ENCODE results near the gene SERGEF. TPM values are rescaled to one million over a fixed set of nuclear protein-coding genes. Genes with fewer than 3 reads are reported as not detected.

The SERGEF gene
- total RNA-seq, 1 donor from 2014 or later = 18.4 TPM

GRCh38 chr11:17781221-17781620 lies 231.6 kb downstream of the SERGEF start:
- no peak for DNase-seq

- DNase-seq = no peak
Observed at GRCh38 chr11:17780668-17781067, 232.2 kb downstream of the SERGEF start.

DNA sequence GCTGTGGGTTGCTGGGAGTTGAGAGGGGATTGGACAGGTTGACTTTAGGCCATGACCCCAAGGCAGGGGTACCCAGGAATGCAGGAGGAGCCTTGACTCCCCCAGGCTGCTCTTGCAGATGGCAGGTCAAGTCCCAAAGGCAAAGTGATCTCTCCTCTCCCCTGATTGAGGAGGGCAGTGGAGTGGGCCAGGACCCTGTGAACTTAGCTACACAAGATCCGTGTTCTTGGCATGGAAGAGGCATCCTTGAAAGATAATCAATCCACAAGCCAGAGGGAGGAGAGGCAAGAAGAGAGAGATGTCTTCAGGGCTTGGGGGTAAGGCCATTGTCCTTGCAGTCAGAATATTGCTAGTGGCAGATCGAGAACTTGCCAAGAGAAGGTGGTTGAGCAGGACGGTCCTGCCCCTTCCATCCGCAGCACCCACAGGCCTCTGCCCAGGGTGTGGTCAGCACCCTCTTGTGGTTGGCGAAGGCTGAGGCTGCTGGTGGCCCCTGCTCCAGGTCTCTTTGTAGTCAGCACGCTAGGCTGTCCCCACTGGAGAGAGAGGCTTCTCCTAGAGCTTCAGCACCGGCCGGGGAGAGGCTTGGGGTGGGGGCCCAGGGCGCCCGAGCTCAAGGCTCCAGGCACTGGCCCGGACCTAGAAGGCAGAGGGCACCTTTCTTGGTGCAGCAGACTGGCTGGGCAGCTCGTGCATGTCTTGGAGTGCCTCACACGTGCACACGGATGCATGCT lies 232.8 kb downstream of the SERGEF start:
- DNase-seq = no peak

- no peak for DNase-seq
Observed at GRCh38 chr11:17778956-17779860, 233.6 kb downstream of the SERGEF start.

DNA sequence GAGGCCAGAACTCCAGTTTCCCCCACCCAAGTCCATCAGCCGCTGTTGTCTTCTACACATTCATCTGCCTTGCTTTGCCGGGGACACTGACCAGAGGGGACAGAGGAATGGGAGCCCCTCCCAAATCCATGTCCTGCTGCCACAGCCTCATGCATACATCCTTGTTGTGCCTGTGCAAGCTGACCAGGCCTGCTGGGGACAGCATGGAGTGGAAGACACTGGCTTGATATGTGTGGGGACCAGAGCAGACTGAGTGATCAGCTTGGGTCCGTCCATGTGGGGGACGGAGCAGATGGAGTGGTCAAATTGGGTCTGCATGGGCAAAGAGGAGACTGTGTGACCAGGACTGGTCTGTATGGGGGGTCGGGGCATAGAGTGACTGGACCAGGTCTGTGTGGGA lies 234.5 kb downstream of the SERGEF start:
- DNase-seq = no peak

- DNase-seq = no peak
Observed at GRCh38 chr11:17777738-17778091, 235.1 kb downstream of the SERGEF start.

GRCh38 chr11:17777086-17777737 lies 235.6 kb downstream of the SERGEF start:
- no peak for DNase-seq

DNA sequence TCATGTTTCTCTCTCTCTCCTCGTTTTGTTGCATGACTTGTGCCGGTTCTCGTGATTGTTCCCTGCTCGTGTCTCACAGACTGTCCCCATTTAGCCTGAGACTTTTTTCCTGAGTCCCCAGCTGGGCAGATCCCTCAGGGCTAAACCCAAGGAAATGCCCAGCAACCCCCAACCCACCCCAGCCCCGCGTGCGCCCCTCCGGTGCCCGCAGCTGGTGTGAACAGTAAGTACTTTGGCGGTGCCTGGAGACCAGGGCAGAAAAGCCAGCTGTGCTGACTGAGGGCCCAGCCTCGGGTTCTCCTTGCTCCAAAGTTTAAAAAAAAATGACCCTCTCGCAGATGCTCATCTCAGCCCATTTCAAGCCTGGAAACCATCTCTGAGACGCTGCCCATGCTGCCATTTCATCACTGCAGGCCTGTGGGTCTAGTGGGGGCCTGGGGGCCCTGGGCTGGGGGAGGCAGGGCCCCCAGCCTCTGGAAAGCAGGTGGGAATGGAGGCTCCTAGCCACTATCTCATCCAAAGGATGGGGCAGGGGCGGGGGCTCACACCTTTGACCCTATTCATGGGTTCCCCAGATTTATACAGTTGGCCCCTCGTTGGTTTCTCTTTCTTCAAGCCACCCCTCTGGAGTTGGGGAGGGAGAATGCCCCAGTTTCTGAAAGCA lies 236.5 kb downstream of the SERGEF start:
- no peak for DNase-seq

DNA sequence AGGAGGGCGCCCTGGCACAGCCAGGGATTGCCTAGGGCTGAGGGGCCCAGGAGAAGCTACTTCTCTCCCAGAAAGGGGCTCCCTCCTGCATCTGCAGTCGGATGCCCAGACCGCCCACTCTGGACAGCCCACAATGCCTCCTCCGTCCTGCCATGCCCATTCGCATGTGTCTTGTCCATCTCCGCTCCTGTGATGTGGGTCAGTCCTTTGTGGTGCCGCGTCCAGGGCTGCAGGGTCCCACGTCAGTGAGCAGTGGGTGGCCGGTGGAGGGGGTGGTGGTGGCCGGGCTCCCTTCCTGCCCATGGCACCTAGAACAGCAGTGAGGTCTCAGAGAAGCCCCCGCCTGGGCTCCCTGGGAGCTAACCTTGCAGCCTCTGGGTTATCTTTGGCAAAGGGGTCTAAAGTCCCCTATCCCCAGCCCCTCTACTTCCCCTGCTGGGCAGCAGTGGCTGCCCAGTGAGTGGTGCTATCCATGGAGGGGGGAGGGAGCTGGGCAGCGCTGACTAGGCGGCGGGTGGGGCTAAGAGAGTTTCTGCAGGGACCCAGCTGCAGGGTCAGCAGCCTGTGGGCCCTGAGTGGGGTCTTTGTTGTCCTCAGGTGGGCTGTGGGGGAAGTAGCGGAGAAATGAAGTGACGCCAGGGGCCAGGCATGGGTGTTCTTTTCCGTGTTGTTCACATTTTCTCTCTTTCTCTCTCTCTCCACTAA lies 237.2 kb downstream of the SERGEF start:
- no peak for DNase-seq

DNA sequence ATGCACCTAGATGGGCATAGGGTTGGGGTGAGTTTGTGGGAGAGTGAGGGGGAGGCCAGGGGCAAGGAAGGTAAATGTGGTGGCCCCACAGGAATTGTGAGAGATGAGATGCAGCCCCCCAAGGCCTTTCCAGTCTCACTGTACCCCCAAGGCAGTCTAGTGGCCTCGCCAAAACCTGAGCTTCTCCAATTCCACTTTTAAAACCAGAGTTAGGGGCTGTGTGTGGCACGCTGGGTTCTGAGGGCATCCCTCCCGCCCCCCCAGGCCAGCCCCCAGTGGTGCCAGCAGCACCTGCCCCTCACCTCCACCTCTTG lies 237.9 kb downstream of the SERGEF start:
- no peak for DNase-seq

- DNase-seq = no peak
Observed at GRCh38 chr11:17774232-17775034, 238.4 kb downstream of the SERGEF start.

DNA sequence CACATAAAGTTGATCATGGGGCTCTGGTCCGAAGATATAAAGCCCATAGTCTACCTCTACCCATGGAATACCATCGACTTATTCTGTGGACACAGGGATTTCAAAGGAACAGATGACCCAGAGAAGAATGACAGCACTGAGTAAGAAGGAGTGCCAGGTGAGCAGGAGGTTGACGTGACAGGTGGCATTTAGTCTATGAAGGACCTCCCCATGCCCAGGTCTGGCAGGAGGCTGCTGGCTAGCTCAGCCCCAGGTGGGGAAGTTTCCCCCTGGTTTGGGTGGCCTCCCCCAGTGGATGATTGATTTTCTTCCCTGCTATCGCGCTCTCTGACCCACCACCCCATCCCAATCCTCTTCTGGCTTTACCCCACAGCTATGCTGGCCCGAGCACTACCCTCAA lies 239.2 kb downstream of the SERGEF start:
- DNase-seq = no peak

DNA sequence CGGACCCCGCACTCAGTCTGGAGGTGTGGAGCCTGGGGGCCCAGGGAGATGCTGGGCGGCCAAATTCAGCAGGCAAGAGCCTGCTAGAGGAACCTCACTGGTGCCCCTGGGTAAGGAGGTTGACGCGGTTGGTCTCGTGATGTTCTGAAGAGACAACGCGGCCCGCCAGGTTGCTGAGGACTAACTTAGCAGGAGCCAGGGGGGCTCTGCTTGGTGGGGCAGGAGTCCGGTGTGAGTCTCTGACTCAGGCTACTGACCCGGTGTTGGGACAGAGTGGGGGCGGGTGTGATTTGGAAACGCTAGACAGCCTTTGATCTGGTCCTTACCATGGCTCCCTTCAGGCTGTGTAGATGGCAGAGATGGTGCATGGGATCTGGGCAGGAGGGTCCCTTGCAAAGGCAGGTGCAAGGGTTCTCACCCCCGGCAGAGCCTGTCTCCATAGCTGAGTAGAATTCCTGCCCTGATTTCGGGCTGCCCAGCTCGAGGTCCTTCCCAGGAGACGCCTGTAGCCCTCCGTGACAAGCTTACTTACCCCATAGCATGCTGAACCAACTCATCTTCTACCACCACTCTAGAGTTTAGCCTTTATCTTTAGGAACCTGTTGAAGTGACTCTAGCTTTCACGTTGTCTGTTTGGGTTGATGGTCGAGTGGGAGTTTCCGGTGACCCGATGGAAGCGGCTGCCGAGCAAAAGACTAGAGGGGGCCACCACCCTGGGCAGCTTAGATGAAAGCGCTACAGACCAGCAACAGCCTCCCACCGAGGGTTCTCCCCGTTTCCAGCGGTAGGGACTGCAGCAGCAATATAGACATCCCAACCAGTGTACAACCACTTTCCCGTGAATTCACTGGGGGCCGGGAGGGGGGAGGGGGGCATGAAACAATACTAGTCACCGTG lies 239.9 kb downstream of the SERGEF start:
- no peak for DNase-seq

DNA sequence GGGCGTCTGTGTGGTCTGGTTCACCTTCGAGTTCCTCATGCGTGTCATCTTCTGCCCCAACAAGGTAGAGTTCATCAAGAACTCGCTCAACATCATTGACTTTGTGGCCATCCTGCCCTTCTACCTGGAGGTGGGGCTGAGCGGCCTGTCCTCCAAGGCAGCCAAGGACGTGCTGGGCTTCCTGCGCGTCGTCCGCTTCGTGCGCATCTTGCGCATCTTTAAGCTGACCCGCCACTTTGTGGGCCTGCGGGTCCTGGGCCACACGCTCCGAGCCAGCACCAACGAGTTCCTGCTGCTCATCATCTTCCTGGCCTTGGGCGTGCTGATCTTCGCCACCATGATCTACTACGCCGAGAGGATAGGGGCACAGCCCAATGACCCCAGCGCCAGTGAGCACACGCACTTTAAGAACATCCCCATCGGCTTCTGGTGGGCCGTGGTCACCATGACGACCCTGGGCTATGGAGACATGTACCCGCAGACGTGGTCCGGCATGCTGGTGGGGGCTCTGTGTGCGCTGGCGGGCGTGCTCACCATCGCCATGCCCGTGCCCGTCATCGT lies 240.9 kb downstream of the SERGEF start:
- no peak for DNase-seq

DNA sequence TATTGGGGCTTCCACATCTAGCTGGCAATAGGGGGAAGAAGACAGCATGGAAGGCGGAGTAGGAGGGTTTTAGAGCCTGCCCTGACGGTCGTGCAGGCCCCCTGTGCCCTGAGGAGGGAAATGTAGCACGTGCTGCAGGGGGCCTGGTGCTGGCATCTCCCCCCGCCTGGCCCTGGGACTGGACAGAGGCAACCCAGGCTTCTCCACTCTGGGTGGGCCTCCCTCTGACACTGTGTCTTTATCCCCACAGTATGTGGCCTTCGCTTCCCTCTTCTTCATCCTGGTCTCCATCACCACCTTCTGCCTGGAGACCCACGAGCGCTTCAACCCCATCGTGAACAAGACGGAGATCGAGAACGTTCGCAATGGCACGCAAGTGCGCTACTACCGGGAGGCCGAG lies 241.4 kb downstream of the SERGEF start:
- no peak for DNase-seq

DNA sequence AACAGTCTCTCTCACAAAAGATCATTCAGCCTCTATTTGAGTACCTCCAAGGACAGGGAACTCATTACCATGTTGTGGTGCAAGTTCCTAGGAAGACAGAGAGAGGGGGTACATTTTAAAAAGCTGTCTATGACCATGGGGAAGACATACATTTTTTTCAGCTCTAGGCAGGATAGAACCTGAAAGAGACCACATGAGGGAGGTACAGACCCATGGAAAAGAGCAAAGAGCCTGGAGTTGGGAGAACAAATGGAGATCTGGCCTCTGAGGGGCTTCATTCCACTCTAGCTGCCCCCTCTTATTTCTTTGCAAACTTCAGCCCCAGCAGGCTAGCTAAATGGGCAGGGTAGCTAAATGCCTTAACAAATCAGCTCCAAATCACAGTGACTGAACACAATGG lies 241.9 kb downstream of the SERGEF start:
- peak; percentile 27 for DNase-seq

DNA sequence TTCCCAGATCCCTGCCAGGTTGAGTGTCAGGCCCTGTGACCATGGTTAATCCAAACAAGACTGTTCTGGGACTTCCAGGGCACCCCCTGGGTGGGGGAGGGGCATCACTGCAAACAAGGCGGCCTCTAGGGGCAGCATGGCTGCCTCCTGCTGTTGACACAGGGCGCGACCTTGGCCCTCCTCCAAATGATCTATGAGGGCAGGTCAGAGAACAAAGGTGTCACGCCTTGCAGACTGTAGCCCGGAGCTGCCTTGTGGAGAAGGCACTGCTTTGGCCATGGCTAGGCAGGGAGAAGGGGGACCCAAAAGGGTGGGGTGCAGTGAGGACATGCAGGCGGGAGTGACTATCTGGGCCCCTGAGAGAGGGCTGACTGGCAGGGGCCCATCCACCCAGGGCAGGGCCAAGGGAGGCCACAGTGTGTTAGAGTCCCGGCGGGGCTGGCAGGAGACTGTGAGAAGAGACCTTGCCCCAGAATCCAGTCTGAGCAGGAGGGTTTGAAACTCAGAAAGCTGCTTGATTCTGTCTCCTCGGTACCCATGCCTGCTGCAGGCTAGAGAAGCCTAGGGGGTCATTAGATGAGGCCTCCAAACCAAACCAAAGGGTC lies 242.7 kb downstream of the SERGEF start:
- DNase-seq = no peak

DNA sequence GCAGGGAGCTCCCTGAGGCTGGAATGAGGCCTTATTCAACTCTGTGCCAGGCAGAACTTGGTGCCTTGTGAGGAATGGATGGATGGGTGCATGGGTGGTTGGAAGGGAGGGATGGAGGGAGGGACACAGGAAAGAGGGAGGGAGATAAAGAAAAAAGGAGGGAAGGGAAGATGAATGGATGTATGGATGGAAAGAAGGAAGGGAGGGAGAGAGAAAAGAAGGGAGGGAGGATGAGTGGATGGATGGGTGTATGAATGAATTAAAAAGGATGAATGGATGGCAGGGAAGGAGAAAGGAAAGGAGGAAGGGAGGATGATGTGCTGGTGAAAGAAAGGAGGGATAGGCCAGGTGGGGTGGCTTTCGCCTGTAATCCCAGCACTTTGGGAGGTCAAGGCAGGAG lies 243.6 kb downstream of the SERGEF start:
- no peak for DNase-seq

GRCh38 chr11:17768547-17768946 lies 244.3 kb downstream of the SERGEF start:
- DNase-seq = no peak

GRCh38 chr11:17767914-17768313 lies 244.9 kb downstream of the SERGEF start:
- no peak for DNase-seq
